Uterus (tissue), 4 donors: ENCODE data around the gene EPB41L3. TPM values are rescaled to one million over a fixed set of nuclear protein-coding genes. Genes with fewer than 3 reads are reported as not detected.
A peak's percentile ranks its signal among the peaks of the same experiment; 100 is the strongest.

Experiments used
- DNase-seq, 2 donors: peaks; one replicate each; pipeline ENCODE4 v3.0.0-alpha.2; 2019 to 2020
- H3K27ac ChIP-seq, 2 donors: fragments of 200-600 bp; sonication (generic); 1 replicate in 1 of 2; 2 replicates in 1 of 2; pipeline ENCODE4 v1.5.1; 2016 to 2018
- H3K27me3 ChIP-seq, 2 donors: fragments of 200-600 bp; sonication (generic); one replicate each; pipeline ENCODE4 v1.5.1; 2018 to 2019; ENCODE audit warnings: control low read depth in 1 of 2
- H3K36me3 ChIP-seq, 2 donors: fragments of 200-600 bp; sonication (generic); one replicate each; pipeline ENCODE4 v1.5.1; 2019; ENCODE audit warnings: control low read depth in 1 of 2
- H3K4me1 ChIP-seq, 2 donors: fragments of 200-600 bp; sonication (generic); one replicate each; pipeline ENCODE4 v1.5.1; 2018 to 2019; ENCODE audit warnings: control low read depth in 1 of 2
- H3K4me3 ChIP-seq, 2 donors: fragments of 200-600 bp; sonication (generic); 1 replicate in 1 of 2; 2 replicates in 1 of 2; pipeline ENCODE4 v1.5.1; 2018 to 2019; ENCODE audit warnings: mild to moderate bottlenecking in 1 of 2
- H3K9me3 ChIP-seq, 2 donors: fragments of 200-600 bp; sonication (generic); one replicate each; pipeline ENCODE4 v1.5.1; 2019; ENCODE audit warnings: control low read depth in 1 of 2
- POLR2A ChIP-seq, 2 donors: fragments of 450-650 bp; IDR thresholded peaks; one replicate each; pipeline ENCODE4 v1.6.1; 2016; ENCODE audit warnings: antibody characterized with exemption in 2 of 2, mild to moderate bottlenecking in 1 of 2, moderate library complexity in 1 of 2
- intact Hi-C: fragments of 100-400 bp; cut with DNase I; formaldehyde crosslinking; loops from one replicate; pipeline ENCODE4 v1.15.1; 2023; ENCODE audit warnings: low total_unique reads
- total RNA-seq, 4 donors: library from RNA; depleted of rRNA in 3 of 4; stranded (reverse); fragments of >200 nt in 3 of 4; gene quantifications; one replicate each; pipeline versions ENCODE4 v1.1.0 to v1.2.4, GENCODE V29; 2014 to 2023
- TF ChIP-seq, protein P1 (sequence below), 4 experiments: fragments of 200-600 bp in 2 of 4; fragments of 450-650 bp in 2 of 4; sonication (generic) in 2 of 4; IDR thresholded peaks; one replicate each; pipeline ENCODE4 v1.5.1; 2016 to 2019; ENCODE audit warnings: antibody characterized with exemption in 4 of 4, mild to moderate bottlenecking in 2 of 4, moderate library complexity in 1 of 4
- donor health status: DM: yes; HTN: yes; CAD: no.

EPB41L3 gene
- total RNA-seq, 4 donors from 2014 or later, result 31.5 to 111 (median 57.1) TPM

GRCh38 chr18:5461041-5461440, 82.8 kb downstream of the EPB41L3 start:
- H3K4me1 ChIP-seq, result no peaks in the 10 kb centered on the region
- H3K9me3 ChIP-seq, result no peaks in the 10 kb centered on the region
- no peak for DNase-seq
- H3K4me3 ChIP-seq, result no peak overlapping the region
- H3K27ac ChIP-seq, result no peak overlapping the region
- TF ChIP-seq, protein P1, sequence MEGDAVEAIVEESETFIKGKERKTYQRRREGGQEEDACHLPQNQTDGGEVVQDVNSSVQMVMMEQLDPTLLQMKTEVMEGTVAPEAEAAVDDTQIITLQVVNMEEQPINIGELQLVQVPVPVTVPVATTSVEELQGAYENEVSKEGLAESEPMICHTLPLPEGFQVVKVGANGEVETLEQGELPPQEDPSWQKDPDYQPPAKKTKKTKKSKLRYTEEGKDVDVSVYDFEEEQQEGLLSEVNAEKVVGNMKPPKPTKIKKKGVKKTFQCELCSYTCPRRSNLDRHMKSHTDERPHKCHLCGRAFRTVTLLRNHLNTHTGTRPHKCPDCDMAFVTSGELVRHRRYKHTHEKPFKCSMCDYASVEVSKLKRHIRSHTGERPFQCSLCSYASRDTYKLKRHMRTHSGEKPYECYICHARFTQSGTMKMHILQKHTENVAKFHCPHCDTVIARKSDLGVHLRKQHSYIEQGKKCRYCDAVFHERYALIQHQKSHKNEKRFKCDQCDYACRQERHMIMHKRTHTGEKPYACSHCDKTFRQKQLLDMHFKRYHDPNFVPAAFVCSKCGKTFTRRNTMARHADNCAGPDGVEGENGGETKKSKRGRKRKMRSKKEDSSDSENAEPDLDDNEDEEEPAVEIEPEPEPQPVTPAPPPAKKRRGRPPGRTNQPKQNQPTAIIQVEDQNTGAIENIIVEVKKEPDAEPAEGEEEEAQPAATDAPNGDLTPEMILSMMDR (IDR thresholded peaks at IDR 0.05), result no peak
- TF ChIP-seq POLR2A (IDR thresholded peaks at IDR 0.05), result no peak
- H3K36me3 ChIP-seq, result no peaks in the 10 kb centered on the region
- H3K27me3 ChIP-seq, result no peaks in the 10 kb centered on the region
- intact Hi-C loops, result no loop called here

GRCh38 chr18:5457462-5457957, 86.3 kb downstream of the EPB41L3 start:
- H3K4me1 ChIP-seq, result no peaks in the 10 kb centered on the region
- H3K9me3 ChIP-seq, result no peaks in the 10 kb centered on the region
- H3K4me3 ChIP-seq, result no peak overlapping the region
- TF ChIP-seq POLR2A (IDR thresholded peaks at IDR 0.05), result no peak
- TF ChIP-seq, protein P1 (IDR thresholded peaks at IDR 0.05), result no peak
- H3K27me3 ChIP-seq, result no peaks in the 10 kb centered on the region
- intact Hi-C loops, result no loop called here
- DNase-seq, result no peak
- no peak overlapping the region for H3K27ac ChIP-seq
- H3K36me3 ChIP-seq, result no peaks in the 10 kb centered on the region

DNA sequence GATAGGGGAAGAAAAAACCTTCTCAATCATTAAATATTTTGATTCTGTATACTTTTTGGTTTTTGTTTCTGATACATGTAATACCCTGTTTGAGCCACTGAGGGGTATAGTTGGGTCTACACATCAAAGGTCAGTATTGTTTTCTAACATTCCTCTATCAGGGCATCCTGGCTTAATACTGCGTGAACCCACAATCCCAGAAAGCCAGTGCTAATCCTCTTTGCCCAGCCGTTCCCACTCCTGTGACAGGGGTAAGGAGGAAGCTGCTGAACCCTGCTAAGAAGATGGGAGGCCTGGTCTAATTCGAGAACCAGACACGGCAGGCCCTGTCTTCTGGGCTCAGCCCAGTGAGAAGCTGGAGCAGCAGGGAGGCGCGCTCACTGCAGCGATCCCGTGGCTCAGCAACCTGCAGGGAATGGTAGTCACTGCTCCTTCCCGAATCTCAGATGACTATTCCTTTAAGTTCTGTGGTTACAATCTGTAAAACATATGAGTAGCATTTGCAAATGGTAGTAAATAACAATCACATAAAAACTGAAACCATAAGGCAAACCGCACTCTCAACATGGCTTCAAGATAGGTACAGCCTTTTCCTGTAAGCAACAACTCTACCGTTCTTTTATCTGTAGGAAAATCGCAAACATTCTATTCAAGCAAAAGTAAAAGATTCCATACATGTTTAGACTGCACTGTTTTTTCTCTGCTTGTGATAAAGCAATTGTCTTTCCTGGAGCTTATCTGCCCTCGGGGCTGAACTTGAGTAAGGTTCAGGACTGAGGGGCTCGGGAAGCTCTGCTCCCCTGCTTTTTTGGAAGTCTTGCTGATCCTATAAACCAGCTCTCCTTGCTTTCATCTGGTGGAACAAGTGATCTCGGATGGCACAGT, 87.0 kb downstream of the EPB41L3 start:
- Histone ChIP-seq H3K9me3 (no peaks in the 10 kb centered on the region), H3K27me3 (no peaks in the 10 kb centered on the region), H3K4me3 (no peak overlapping the region), H3K36me3 (no peaks in the 10 kb centered on the region), H3K27ac (peak overlapping the region in 1 of 2 donors; percentile 46), H3K4me1 (no peaks in the 10 kb centered on the region)
- DNase-seq, result peak in 1 of 2 donors; percentile 29
- intact Hi-C loops, result no loop called here
- TF ChIP-seq, protein P1 (IDR thresholded peaks at IDR 0.05), result peak; percentile 24 to 50 (median 35)
- TF ChIP-seq POLR2A (IDR thresholded peaks at IDR 0.05), result no peak

GRCh38 chr18:5455674-5456073, 88.1 kb downstream of the EPB41L3 start:
- no peaks in the 10 kb centered on the region for H3K9me3 ChIP-seq
- H3K4me3 ChIP-seq, result no peak overlapping the region
- H3K4me1 ChIP-seq, result no peaks in the 10 kb centered on the region
- TF ChIP-seq, protein P1 (IDR thresholded peaks at IDR 0.05), result no peak
- TF ChIP-seq POLR2A (IDR thresholded peaks at IDR 0.05), result no peak
- H3K36me3 ChIP-seq, result no peaks in the 10 kb centered on the region
- H3K27ac ChIP-seq, result no peak overlapping the region
- DNase-seq, result no peak
- intact Hi-C loops, result no loop called here
- no peaks in the 10 kb centered on the region for H3K27me3 ChIP-seq

DNA sequence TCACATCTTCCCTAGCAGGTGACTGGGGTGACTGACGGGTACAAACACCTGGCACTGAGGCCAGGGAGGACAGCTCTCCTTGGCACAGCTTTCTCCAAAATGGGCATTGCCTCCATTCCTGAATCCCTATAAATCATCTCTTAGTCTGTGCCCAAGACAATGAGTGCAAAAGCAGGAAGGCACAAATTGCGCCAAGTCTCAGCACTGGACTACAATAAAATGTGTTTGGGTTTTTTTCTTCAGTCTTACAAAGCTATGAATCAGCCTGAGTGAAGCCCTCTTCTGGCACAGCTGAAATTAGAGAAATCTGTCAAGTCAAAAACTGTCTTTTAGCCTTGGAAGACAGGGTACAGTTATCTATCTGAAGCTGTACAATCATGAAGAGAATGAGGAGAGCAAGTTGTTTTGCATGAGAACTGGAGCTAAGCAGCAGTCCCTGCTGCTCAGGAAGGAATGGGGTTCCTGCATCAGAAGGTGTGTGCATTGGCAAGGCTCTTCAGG, 90.8 kb downstream of the EPB41L3 start:
- Histone ChIP-seq H3K4me1 (no peaks in the 10 kb centered on the region), H3K27ac (no peak overlapping the region), H3K36me3 (no peaks in the 10 kb centered on the region), H3K4me3 (no peak overlapping the region), H3K27me3 (no peaks in the 10 kb centered on the region), H3K9me3 (no peaks in the 10 kb centered on the region)
- TF ChIP-seq POLR2A (IDR thresholded peaks at IDR 0.05), result no peak
- TF ChIP-seq, protein P1 (IDR thresholded peaks at IDR 0.05), result no peak
- intact Hi-C loops, result no loop called here
- no peak for DNase-seq
